Uterus (tissue), 4 donors: ENCODE results near the gene FTSJ1. TPM values are rescaled to one million over a fixed set of nuclear protein-coding genes. Genes with fewer than 3 reads are reported as not detected.

Experiments used
- DNase-seq, 2 donors: peaks; one replicate each; pipeline ENCODE4 v3.0.0-alpha.2; 2019 to 2020
- H3K27ac ChIP-seq, 2 donors: fragments of 200-600 bp; sonication (generic); 1 replicate in 1 of 2; 2 replicates in 1 of 2; pipeline ENCODE4 v1.5.1; 2016 to 2018
- H3K27me3 ChIP-seq, 2 donors: fragments of 200-600 bp; sonication (generic); one replicate each; pipeline ENCODE4 v1.5.1; 2018 to 2019; ENCODE audit warnings: control low read depth in 1 of 2
- H3K36me3 ChIP-seq, 2 donors: fragments of 200-600 bp; sonication (generic); one replicate each; pipeline ENCODE4 v1.5.1; 2019; ENCODE audit warnings: control low read depth in 1 of 2
- H3K4me1 ChIP-seq, 2 donors: fragments of 200-600 bp; sonication (generic); one replicate each; pipeline ENCODE4 v1.5.1; 2018 to 2019; ENCODE audit warnings: control low read depth in 1 of 2
- H3K4me3 ChIP-seq, 2 donors: fragments of 200-600 bp; sonication (generic); 1 replicate in 1 of 2; 2 replicates in 1 of 2; pipeline ENCODE4 v1.5.1; 2018 to 2019; ENCODE audit warnings: mild to moderate bottlenecking in 1 of 2
- H3K9me3 ChIP-seq, 2 donors: fragments of 200-600 bp; sonication (generic); one replicate each; pipeline ENCODE4 v1.5.1; 2019; ENCODE audit warnings: control low read depth in 1 of 2
- POLR2A ChIP-seq, 2 donors: fragments of 450-650 bp; IDR thresholded peaks; one replicate each; pipeline ENCODE4 v1.6.1; 2016; ENCODE audit warnings: antibody characterized with exemption in 2 of 2, mild to moderate bottlenecking in 1 of 2, moderate library complexity in 1 of 2
- intact Hi-C: fragments of 100-400 bp; cut with DNase I; formaldehyde crosslinking; loops from one replicate; pipeline ENCODE4 v1.15.1; 2023; ENCODE audit warnings: low total_unique reads
- total RNA-seq, 4 donors: library from RNA; depleted of rRNA in 3 of 4; stranded (reverse); fragments of >200 nt in 3 of 4; gene quantifications; one replicate each; pipeline versions ENCODE4 v1.1.0 to v1.2.4, GENCODE V29; 2014 to 2023
- TF ChIP-seq, protein P1 (sequence below), 4 experiments: fragments of 200-600 bp in 2 of 4; fragments of 450-650 bp in 2 of 4; sonication (generic) in 2 of 4; IDR thresholded peaks; one replicate each; pipeline ENCODE4 v1.5.1; 2016 to 2019; ENCODE audit warnings: antibody characterized with exemption in 4 of 4, mild to moderate bottlenecking in 2 of 4, moderate library complexity in 1 of 4
- donor health status: DM: yes; HTN: yes; CAD: no.

FTSJ1 gene
- total RNA-seq, 4 donors from 2014 or later: 7.4 to 74.7 (median 51.0) TPM

DNA sequence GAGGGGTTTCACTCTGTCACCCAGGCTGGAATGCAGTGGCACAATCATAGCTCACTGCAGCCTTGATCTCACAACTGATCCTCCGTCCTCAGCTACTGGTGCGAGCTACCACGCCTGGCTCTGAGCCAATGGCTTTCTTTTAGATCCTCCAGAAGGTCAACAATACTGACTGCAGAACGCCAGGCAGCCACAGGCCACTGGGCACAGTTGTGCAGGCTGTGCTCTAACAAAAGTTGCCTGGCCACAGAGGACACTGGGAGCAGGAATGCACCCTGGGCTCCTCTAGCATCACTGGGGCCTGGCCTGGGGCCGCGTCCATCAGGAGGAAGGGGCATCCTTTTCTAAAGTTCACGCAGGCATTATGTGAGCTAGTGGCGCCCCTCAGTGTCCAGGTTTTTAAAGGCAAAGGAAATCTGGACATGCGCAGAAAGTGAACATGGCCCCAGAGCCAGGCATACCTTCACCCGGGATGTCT is 17.9 kb downstream of the FTSJ1 start:
- no peak overlapping the region for H3K4me3 ChIP-seq
- intact Hi-C loops: no loop called here
- no peak overlapping the region for H3K27ac ChIP-seq
- no peaks in the 10 kb centered on the region for H3K36me3 ChIP-seq
- no peak for DNase-seq
- H3K4me1 ChIP-seq: no peaks in the 10 kb centered on the region
- H3K9me3 ChIP-seq: no peaks in the 10 kb centered on the region
- no peaks in the 10 kb centered on the region for H3K27me3 ChIP-seq
- no peak for TF ChIP-seq POLR2A (IDR thresholded peaks at IDR 0.05)
- TF ChIP-seq, protein P1, sequence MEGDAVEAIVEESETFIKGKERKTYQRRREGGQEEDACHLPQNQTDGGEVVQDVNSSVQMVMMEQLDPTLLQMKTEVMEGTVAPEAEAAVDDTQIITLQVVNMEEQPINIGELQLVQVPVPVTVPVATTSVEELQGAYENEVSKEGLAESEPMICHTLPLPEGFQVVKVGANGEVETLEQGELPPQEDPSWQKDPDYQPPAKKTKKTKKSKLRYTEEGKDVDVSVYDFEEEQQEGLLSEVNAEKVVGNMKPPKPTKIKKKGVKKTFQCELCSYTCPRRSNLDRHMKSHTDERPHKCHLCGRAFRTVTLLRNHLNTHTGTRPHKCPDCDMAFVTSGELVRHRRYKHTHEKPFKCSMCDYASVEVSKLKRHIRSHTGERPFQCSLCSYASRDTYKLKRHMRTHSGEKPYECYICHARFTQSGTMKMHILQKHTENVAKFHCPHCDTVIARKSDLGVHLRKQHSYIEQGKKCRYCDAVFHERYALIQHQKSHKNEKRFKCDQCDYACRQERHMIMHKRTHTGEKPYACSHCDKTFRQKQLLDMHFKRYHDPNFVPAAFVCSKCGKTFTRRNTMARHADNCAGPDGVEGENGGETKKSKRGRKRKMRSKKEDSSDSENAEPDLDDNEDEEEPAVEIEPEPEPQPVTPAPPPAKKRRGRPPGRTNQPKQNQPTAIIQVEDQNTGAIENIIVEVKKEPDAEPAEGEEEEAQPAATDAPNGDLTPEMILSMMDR (IDR thresholded peaks at IDR 0.05): no peak

DNA sequence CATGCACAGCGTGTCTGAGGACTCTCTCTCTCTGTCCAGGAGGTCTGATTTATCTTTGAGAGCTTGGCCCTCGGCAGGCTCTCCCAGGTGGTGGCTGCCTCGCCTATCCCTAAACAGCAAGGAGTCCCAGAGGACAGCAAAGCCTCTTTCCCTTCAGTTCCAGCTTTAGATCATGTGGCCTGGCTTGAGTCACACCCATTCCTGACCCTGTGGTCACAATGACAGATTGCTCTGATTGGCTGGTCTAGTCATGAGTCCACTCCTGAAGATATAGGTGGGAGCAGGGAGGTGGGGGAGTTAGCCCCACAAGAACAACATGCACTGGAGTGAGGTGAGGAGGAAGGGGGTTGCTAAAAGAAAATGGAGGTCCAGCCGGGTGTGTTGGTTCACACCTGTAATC is 20.7 kb downstream of the FTSJ1 start:
- Histone ChIP-seq H3K27me3 (no peaks in the 10 kb centered on the region), H3K4me3 (no peak overlapping the region), H3K27ac (no peak overlapping the region), H3K4me1 (no peaks in the 10 kb centered on the region), H3K9me3 (no peaks in the 10 kb centered on the region), H3K36me3 (no peaks in the 10 kb centered on the region)
- TF ChIP-seq, protein P1 (IDR thresholded peaks at IDR 0.05): no peak
- no peak for TF ChIP-seq POLR2A (IDR thresholded peaks at IDR 0.05)
- no peak for DNase-seq
- intact Hi-C loops: no loop called here

DNA sequence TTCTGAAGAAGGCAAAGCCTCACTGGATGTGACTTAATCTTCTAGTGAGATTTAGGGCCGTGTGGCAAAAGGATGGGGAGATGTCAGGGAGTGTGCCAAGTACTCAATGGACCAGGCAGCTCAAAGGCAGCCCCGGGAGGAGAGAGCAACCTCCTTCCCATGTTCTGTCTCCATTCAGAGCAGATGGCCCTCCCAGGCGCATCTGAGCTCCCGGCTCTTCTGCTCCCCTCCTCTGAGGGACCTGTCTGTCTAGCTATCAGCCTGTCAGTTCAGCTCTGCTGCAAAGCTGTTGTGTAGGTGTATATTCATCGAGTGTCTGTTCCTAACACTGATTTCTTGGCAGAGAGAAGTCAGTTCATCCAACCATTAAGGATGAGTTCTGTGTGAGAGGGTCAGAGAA is 21.9 kb downstream of the FTSJ1 start:
- no peaks in the 10 kb centered on the region for H3K27me3 ChIP-seq
- H3K4me3 ChIP-seq: no peak overlapping the region
- H3K9me3 ChIP-seq: no peaks in the 10 kb centered on the region
- intact Hi-C loops: no loop called here
- no peak overlapping the region for H3K27ac ChIP-seq
- H3K4me1 ChIP-seq: no peaks in the 10 kb centered on the region
- H3K36me3 ChIP-seq: no peaks in the 10 kb centered on the region
- no peak for TF ChIP-seq POLR2A (IDR thresholded peaks at IDR 0.05)
- TF ChIP-seq, protein P1 (IDR thresholded peaks at IDR 0.05): no peak
- no peak for DNase-seq

- Histone ChIP-seq H3K4me3 (no peak overlapping the region), H3K9me3 (no peaks in the 10 kb centered on the region), H3K4me1 (no peaks in the 10 kb centered on the region), H3K27ac (no peak overlapping the region), H3K27me3 (no peaks in the 10 kb centered on the region), H3K36me3 (no peaks in the 10 kb centered on the region)
- intact Hi-C loops: no loop called here
- TF ChIP-seq, protein P1 (IDR thresholded peaks at IDR 0.05): no peak
- TF ChIP-seq POLR2A (IDR thresholded peaks at IDR 0.05): no peak
- DNase-seq: no peak
These were observed 22.4 kb downstream of the FTSJ1 start for GRCh38 chrX:48498374-48498809.

- TF ChIP-seq, protein P1 (IDR thresholded peaks at IDR 0.05): no peak
- no peak for TF ChIP-seq POLR2A (IDR thresholded peaks at IDR 0.05)
- intact Hi-C loops: no loop called here
- Histone ChIP-seq H3K27ac (no peak overlapping the region), H3K4me1 (no peaks in the 10 kb centered on the region), H3K9me3 (no peaks in the 10 kb centered on the region), H3K36me3 (no peaks in the 10 kb centered on the region), H3K27me3 (no peaks in the 10 kb centered on the region), H3K4me3 (no peak overlapping the region)
- DNase-seq: no peak
These were observed 28.3 kb downstream of the FTSJ1 start for GRCh38 chrX:48504261-48504660.
